ENCODE data around the gene KIF5A. TPM values are rescaled to one million over a fixed set of nuclear protein-coding genes. Genes with fewer than 3 reads are reported as not detected.
A peak's percentile ranks its signal among the peaks of the same experiment; 100 is the strongest.

KIF5A gene
- total and polyA plus RNA-seq, 2 of the 13 experiments (the other 11 are each of a cell fraction or from before 2014, with no cell fraction given): 1.6 to 11.9 TPM

- 0 out of 2 replicates have a peak, but pooled peaks have one; percentile 9 for TF ChIP-seq DMTF1 (CRISPR knock-in tag; IDR thresholded peaks at IDR 0.05)
- peak; percentile 16; the same call in 1 of the 2 replicates for TF ChIP-seq ZNF687 (CRISPR knock-in tag; IDR thresholded peaks at IDR 0.05)
- TF ChIP-seq ZNF737 (CRISPR knock-in tag; IDR thresholded peaks at IDR 0.05; ENCODE audit: borderline replicate concordance): peak; percentile 39; the same call in 1 of the 2 replicates
- TF ChIP-seq TCF7L2 (IDR thresholded peaks at IDR 0.05; ENCODE audit: low read depth, low read length): no peak
- 0 out of 2 replicates have a peak, but pooled peaks have one; percentile 31 for TF ChIP-seq RBFOX2 (IDR thresholded peaks at IDR 0.05; ENCODE audit: low read depth, low read length)
- TF ChIP-seq PITX1 (CRISPR knock-in tag; IDR thresholded peaks at IDR 0.05): no peak
- 0 out of 2 replicates have a peak, but pooled peaks have one; percentile 43 for TF ChIP-seq ZNF784 (CRISPR knock-in tag; IDR thresholded peaks at IDR 0.05; ENCODE audit: borderline replicate concordance)
- TF ChIP-seq ZNF232 (CRISPR knock-in tag; IDR thresholded peaks at IDR 0.05; ENCODE audit: borderline replicate concordance): peak; percentile 52; the same call in 1 of the 2 replicates
- TF ChIP-seq ZBTB34 (CRISPR knock-in tag; IDR thresholded peaks at IDR 0.05): no peak
- no peak for TF ChIP-seq FOXC1 (CRISPR knock-in tag; IDR thresholded peaks at IDR 0.05; ENCODE audit: borderline replicate concordance)
Observed at GRCh38 chr12:57523706-57524614, 25.9 kb upstream of the KIF5A start (continued).
